OCI-LY7 (cell line): ENCODE measurements around the gene ANKRD13B.

Experiments
- EZH2phosphoT487 ChIP-seq: fragments of 200-600 bp; sonication (generic); IDR thresholded peaks from 2 replicates; pipeline ENCODE4 v1.6.1; 2018; ENCODE audit warnings: low read depth, borderline replicate concordance, mild to moderate bottlenecking, mixed run types, antibody characterized with exemption, low read length, moderate library complexity, mixed read lengths
- TF ChIP-seq, protein P1 (sequence below): fragments of 200-600 bp; sonication (generic); conservative IDR thresholded peaks from 2 replicates; pipeline ENCODE4 v1.5.1; 2014; ENCODE audit warnings: mild to moderate bottlenecking, antibody characterized with exemption, low read length, moderate library complexity, mixed read lengths

DNA sequence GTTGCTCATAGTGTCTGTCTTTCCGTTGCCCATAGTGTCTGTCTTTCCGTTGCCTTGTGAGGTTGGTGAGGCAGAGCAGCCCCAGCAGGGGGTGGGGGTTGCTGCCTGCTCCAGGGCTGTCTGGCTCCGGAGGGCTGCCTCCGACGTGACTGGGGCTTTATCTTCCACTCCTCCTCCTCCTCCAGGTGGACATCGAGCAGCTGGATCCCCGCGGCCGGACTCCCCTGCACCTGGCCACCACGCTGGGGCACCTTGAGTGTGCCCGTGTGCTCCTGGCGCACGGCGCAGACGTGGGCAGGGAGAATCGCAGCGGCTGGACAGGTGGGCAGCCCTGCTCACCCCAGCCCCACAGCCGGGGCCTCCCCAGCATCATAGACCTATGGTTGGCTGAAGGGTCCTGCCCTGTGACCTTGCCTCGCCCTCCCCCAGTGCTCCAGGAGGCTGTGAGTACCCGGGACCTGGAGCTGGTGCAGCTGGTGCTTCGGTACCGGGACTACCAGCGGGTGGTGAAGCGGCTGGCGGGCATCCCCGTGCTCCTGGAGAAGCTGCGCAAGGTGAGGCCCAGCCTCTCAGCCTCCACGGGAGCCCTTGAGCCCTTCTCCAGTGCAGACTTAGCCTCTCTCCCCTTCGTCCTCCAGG, 14.7 kb downstream of the ANKRD13B start:
- no peak for TF ChIP-seq EZH2phosphoT487
- TF ChIP-seq, protein P1, sequence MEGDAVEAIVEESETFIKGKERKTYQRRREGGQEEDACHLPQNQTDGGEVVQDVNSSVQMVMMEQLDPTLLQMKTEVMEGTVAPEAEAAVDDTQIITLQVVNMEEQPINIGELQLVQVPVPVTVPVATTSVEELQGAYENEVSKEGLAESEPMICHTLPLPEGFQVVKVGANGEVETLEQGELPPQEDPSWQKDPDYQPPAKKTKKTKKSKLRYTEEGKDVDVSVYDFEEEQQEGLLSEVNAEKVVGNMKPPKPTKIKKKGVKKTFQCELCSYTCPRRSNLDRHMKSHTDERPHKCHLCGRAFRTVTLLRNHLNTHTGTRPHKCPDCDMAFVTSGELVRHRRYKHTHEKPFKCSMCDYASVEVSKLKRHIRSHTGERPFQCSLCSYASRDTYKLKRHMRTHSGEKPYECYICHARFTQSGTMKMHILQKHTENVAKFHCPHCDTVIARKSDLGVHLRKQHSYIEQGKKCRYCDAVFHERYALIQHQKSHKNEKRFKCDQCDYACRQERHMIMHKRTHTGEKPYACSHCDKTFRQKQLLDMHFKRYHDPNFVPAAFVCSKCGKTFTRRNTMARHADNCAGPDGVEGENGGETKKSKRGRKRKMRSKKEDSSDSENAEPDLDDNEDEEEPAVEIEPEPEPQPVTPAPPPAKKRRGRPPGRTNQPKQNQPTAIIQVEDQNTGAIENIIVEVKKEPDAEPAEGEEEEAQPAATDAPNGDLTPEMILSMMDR, result no peak
